GM23338 (cell line): ENCODE data around the gene HEY2. TPM values are rescaled to one million over a fixed set of nuclear protein-coding genes. Genes with fewer than 3 reads are reported as not detected.

Experiments
- ATAC-seq: fragments of 200-7000 bp; cut with Tn5 transposase; 3 replicates; pipeline ENCODE4 v1.9.1; 2020
- DNase-seq: peaks from one replicate; pipeline ENCODE4 v3.0.0-alpha.2; 2015; ENCODE audit warnings: low spot score
- H2AFZ ChIP-seq: fragments of 200-600 bp; sonication (generic); 2 replicates; pipeline ENCODE4 v1.8.0; 2016; ENCODE audit warnings: antibody characterized with exemption, mild to moderate bottlenecking, moderate library complexity
- H3F3A ChIP-seq: fragments of 200-600 bp; sonication (generic); replicated peaks from 2 replicates; pipeline ENCODE4 v1.8.0; 2017; ENCODE audit warnings: antibody characterized with exemption, mixed run types, low read depth
- H3K27ac ChIP-seq: fragments of 200-600 bp; sonication (generic); 2 replicates; pipeline ENCODE4 v1.6.1; 2016; ENCODE audit warnings: low read depth
- H3K27me3 ChIP-seq: fragments of 200-600 bp; sonication (generic); 2 replicates; pipeline ENCODE4 v1.8.0; 2016; ENCODE audit warnings: mild to moderate bottlenecking, mixed run types, moderate library complexity; ENCODE audit not compliant: insufficient read depth
- H3K36me3 ChIP-seq: fragments of 200-600 bp; sonication (generic); 2 replicates; pipeline ENCODE4 v1.8.0; 2016; ENCODE audit warnings: mild to moderate bottlenecking; ENCODE audit not compliant: insufficient read depth
- H3K4me1 ChIP-seq: fragments of 200-600 bp; sonication (generic); 2 replicates; pipeline ENCODE4 v1.8.0; 2016; ENCODE audit warnings: mild to moderate bottlenecking, moderate library complexity; ENCODE audit not compliant: insufficient read depth
- H3K4me2 ChIP-seq: fragments of 200-600 bp; sonication (generic); 2 replicates; pipeline ENCODE4 v1.7.1; 2017; ENCODE audit warnings: mixed run types
- H3K4me3 ChIP-seq: fragments of 200-600 bp; sonication (generic); 2 replicates; pipeline ENCODE4 v1.6.1; 2016; ENCODE audit warnings: mixed run types
- H3K79me2 ChIP-seq: fragments of 200-600 bp; sonication (generic); replicated peaks from 2 replicates; pipeline ENCODE4 v1.8.0; 2017; ENCODE audit warnings: mild to moderate bottlenecking; ENCODE audit not compliant: insufficient read depth
- H3K9me2 ChIP-seq: fragments of 200-600 bp; sonication (generic); 2 replicates; pipeline ENCODE4 v1.8.0; 2017; ENCODE audit not compliant: insufficient read depth
- H4K20me1 ChIP-seq: fragments of 200-600 bp; sonication (generic); replicated peaks from 2 replicates; pipeline ENCODE4 v1.8.0; 2017; ENCODE audit warnings: mild to moderate bottlenecking; ENCODE audit not compliant: insufficient read depth
- H3K27ac Mint-ChIP-seq: 2 replicates; pipeline ENCODE4 v1.8.0; 2020; ENCODE audit warnings: inconsistent platforms, mild to moderate bottlenecking, moderate library complexity, mixed read lengths
- H3K27me3 Mint-ChIP-seq: 3 replicates; pipeline ENCODE4 v1.8.0; 2022; ENCODE audit warnings: low read depth, mild to moderate bottlenecking, moderate library complexity, mixed read lengths, inconsistent platforms; ENCODE audit not compliant: insufficient read depth, poor library complexity
- H3K36me3 Mint-ChIP-seq: 3 replicates; pipeline ENCODE4 v1.8.0; 2021; ENCODE audit warnings: low read depth, mild to moderate bottlenecking, inconsistent platforms, moderate library complexity, mixed read lengths
- H3K4me1 Mint-ChIP-seq: 3 replicates; pipeline ENCODE4 v1.8.0; 2020; ENCODE audit warnings: mild to moderate bottlenecking, inconsistent platforms, mixed read lengths
- H3K4me3 Mint-ChIP-seq: 3 replicates; pipeline ENCODE4 v1.8.0; 2021; ENCODE audit warnings: moderate library complexity, mild to moderate bottlenecking, inconsistent platforms, mixed read lengths
- H3K9me3 Mint-ChIP-seq: 3 replicates; pipeline ENCODE4 v1.8.0; 2020; ENCODE audit warnings: moderate library complexity, mild to moderate bottlenecking, inconsistent platforms, mixed read lengths
- CREB1 ChIP-seq: fragments of 250-450 bp; sonication (Bioruptor Pico); IDR thresholded peaks from 2 replicates; pipeline ENCODE4 v1.5.0; 2020; ENCODE audit warnings: low read depth, mild to moderate bottlenecking, moderate library complexity
- CTCF ChIP-seq, 2 experiments: fragments of 200-600 bp in 1 of 2; sonication (generic) in 1 of 2; conservative IDR thresholded peaks; 2 replicates each; pipeline versions ENCODE4 v1.5.1 to v1.6.1; 2016 to 2017; ENCODE audit warnings: antibody characterized with exemption in 2 of 2, low read depth in 2 of 2, mild to moderate bottlenecking in 2 of 2, moderate library complexity in 1 of 2
- ETS1 ChIP-seq: IDR thresholded peaks from 2 replicates; pipeline ENCODE4 v1.6.1; 2016; ENCODE audit warnings: antibody characterized with exemption
- EZH2 ChIP-seq: fragments of 200-600 bp; sonication (generic); IDR thresholded peaks from one replicate; pipeline ENCODE4 v1.8.0; 2017; ENCODE audit warnings: antibody characterized with exemption, mild to moderate bottlenecking, low read depth; ENCODE audit not compliant: unreplicated experiment
- EZH2phosphoT487 ChIP-seq: fragments of 200-600 bp; sonication (generic); IDR thresholded peaks from one replicate; pipeline ENCODE4 v1.8.1; 2018; ENCODE audit warnings: antibody characterized with exemption; ENCODE audit not compliant: unreplicated experiment
- JUNB ChIP-seq: IDR thresholded peaks from one replicate; pipeline ENCODE4 v1.6.1; 2016; ENCODE audit warnings: antibody characterized with exemption; ENCODE audit not compliant: unreplicated experiment
- NANOG ChIP-seq: IDR thresholded peaks from 2 replicates; pipeline ENCODE4 v1.6.1; 2016; ENCODE audit warnings: antibody characterized with exemption, borderline replicate concordance
- POLR2AphosphoS5 ChIP-seq: IDR thresholded peaks from 2 replicates; pipeline ENCODE4 v1.6.1; 2016; ENCODE audit warnings: antibody characterized with exemption, low read depth
- REST ChIP-seq: IDR thresholded peaks from one replicate; pipeline ENCODE4 v1.6.1; 2018; ENCODE audit warnings: antibody characterized with exemption; ENCODE audit not compliant: unreplicated experiment
- STAT1 ChIP-seq: IDR thresholded peaks from one replicate; pipeline ENCODE4 v1.6.1; 2016; ENCODE audit warnings: antibody characterized with exemption; ENCODE audit not compliant: unreplicated experiment
- ZNF114 ChIP-seq: fragments of 250-450 bp; sonication (Bioruptor Pico); IDR thresholded peaks from 2 replicates; pipeline ENCODE4 v1.5.0; 2020; ENCODE audit warnings: mild to moderate bottlenecking, moderate library complexity
- ZNF331 ChIP-seq: fragments of 250-450 bp; sonication (Bioruptor Pico); IDR thresholded peaks from 2 replicates; pipeline ENCODE4 v1.5.0; 2020; ENCODE audit warnings: low read depth, mild to moderate bottlenecking, moderate library complexity
- polyA plus RNA-seq: library from polyadenylated mRNA; unstranded; fragments of >200 nt; fragmentation: Nextera tagmentation; extraction: Ambion mirVana; gene quantifications from 2 replicates; pipeline ENCODE4 v1.2.1, GENCODE V29; 2016
- total RNA-seq: library from RNA; depleted of rRNA; stranded (reverse); fragments of >200 nt; shearing (Covaris generic); gene quantifications from 2 replicates; pipeline ENCODE4 v1.2.3, GENCODE V29; 2014

The HEY2 gene
- total and polyA plus RNA-seq, 2 experiments from 2014 or later, result 4.3 to 8.5 TPM

GRCh38 chr6:125717120-125717731, 32.2 kb upstream of the HEY2 start:
- Mint-ChIP-seq H3K9me3 (peaks cover 7% of the 10 kb centered on the region), H3K27me3 (peaks cover 4% of the 10 kb centered on the region), H3K4me3 (no peak overlapping the region), H3K4me1 (peaks cover 9% of the 10 kb centered on the region; the same call in 2 of the 3 replicates), H3K27ac (no peak overlapping the region), H3K36me3 (peaks cover 18% of the 10 kb centered on the region)
- Histone ChIP-seq H3K9me2 (peaks cover 6% of the 10 kb centered on the region; the same call in 1 of the 2 replicates), H3K4me1 (peaks cover 9% of the 10 kb centered on the region; the same call in 1 of the 2 replicates), H3K4me3 (no peak overlapping the region), H3K79me2 (no peaks in the 10 kb centered on the region), H2AFZ (no peak overlapping the region), H3K36me3 (no peaks in the 10 kb centered on the region), H3F3A (no peaks in the 10 kb centered on the region), H3K27ac (no peak overlapping the region), H4K20me1 (no peaks in the 10 kb centered on the region), H3K27me3 (no peaks in the 10 kb centered on the region), H3K4me2 (no peak overlapping the region)
- TF ChIP-seq ETS1 (no peak), STAT1 (no peak), ZNF114 (CRISPR knock-in tag) (no peak)
- no peak for ATAC-seq
- no peak for DNase-seq

- peaks cover 2% of the 10 kb centered on the region; the same call in 1 of the 3 replicates for H3K9me3 Mint-ChIP-seq
- Histone ChIP-seq H3K27me3 (no peaks in the 10 kb centered on the region), H3K36me3 (no peaks in the 10 kb centered on the region), H3K4me2 (no peak overlapping the region), H3K9me2 (peaks cover 6% of the 10 kb centered on the region; the same call in 1 of the 2 replicates), H3K79me2 (no peaks in the 10 kb centered on the region), H4K20me1 (no peaks in the 10 kb centered on the region), H3F3A (no peaks in the 10 kb centered on the region), H3K4me3 (no peak overlapping the region), H3K27ac (no peak overlapping the region), H2AFZ (no peak overlapping the region), H3K4me1 (peaks cover 9% of the 10 kb centered on the region; the same call in 1 of the 2 replicates)
- no peak overlapping the region for H3K27ac Mint-ChIP-seq
- peaks cover 4% of the 10 kb centered on the region for H3K27me3 Mint-ChIP-seq
- H3K4me3 Mint-ChIP-seq, result no peak overlapping the region
- H3K4me1 Mint-ChIP-seq, result peaks cover 9% of the 10 kb centered on the region; the same call in 2 of the 3 replicates
- H3K36me3 Mint-ChIP-seq, result peaks cover 12% of the 10 kb centered on the region
- DNase-seq, result no peak
- ATAC-seq, result no peak
- TF ChIP-seq NANOG (no peak), POLR2AphosphoS5 (no peak), JUNB (no peak), ZNF331 (CRISPR knock-in tag) (no peak), STAT1 (no peak), EZH2 (no peak), REST (no peak), ZNF114 (CRISPR knock-in tag) (no peak), CREB1 (CRISPR knock-in tag) (no peak), EZH2phosphoT487 (no peak), ETS1 (no peak), CTCF (conservative IDR thresholded peaks at IDR 0.05; ENCODE audit: low read depth in 2 of 2) (no peak)
Measured at GRCh38 chr6:125718109-125718508, 31.3 kb upstream of the HEY2 start.
